Kidney (tissue), 14 donors: ENCODE data around the gene PHACTR3. TPM values are rescaled to one million over a fixed set of nuclear protein-coding genes. Genes with fewer than 3 reads are reported as not detected.

Source experiments
- DNase-seq, 5 donors: peaks; one replicate each; pipeline ENCODE4 v3.0.0-alpha.2; 2013 to 2020
- FAIRE-seq: peaks from 2 replicates; lab custom pipeline; 2012; peaks lifted over from hg19 to GRCh38; lab: Jason Lieb, UNC
- H3K27ac ChIP-seq, 2 donors: one replicate each; pipeline ENCODE4 v1.7.0; 2013; ENCODE audit warnings: low read depth in 2 of 2, low read length in 2 of 2, inconsistent platforms in 1 of 2
- H3K27me3 ChIP-seq: one replicate; pipeline ENCODE4 v1.7.1; 2013; ENCODE audit warnings: low read length, inconsistent platforms; ENCODE audit not compliant: control insufficient read depth, insufficient read depth
- H3K36me3 ChIP-seq, 3 donors: one replicate each; pipeline versions ENCODE4 v1.7.0 to v1.7.1; 2013; ENCODE audit warnings: low read length in 3 of 3, control low read depth in 1 of 3, inconsistent platforms in 1 of 3; ENCODE audit not compliant: insufficient read depth in 3 of 3, control insufficient read depth in 2 of 3
- H3K4me1 ChIP-seq, 3 donors: one replicate each; pipeline versions ENCODE4 v1.7.0 to v1.7.1; 2013; ENCODE audit warnings: low read length in 3 of 3, inconsistent platforms in 1 of 3, low read depth in 1 of 3; ENCODE audit not compliant: control insufficient read depth in 2 of 3, insufficient read depth in 2 of 3
- H3K4me3 ChIP-seq, 3 donors: one replicate each; pipeline versions ENCODE4 v1.7.0 to v1.8.1; 2013; ENCODE audit warnings: low read length in 3 of 3, control low read depth in 1 of 3, inconsistent platforms in 1 of 3
- H3K9ac ChIP-seq, 3 donors: one replicate each; pipeline versions ENCODE4 v1.7.0 to v1.7.1; 2013; ENCODE audit warnings: low read length in 3 of 3, control low read depth in 1 of 3, inconsistent platforms in 1 of 3
- H3K9me3 ChIP-seq, 3 donors: one replicate each; pipeline versions ENCODE4 v1.7.0 to v1.7.1; 2013; ENCODE audit warnings: low read length in 3 of 3, control low read depth in 1 of 3, inconsistent platforms in 1 of 3; ENCODE audit not compliant: control insufficient read depth in 2 of 3, insufficient read depth in 1 of 3
- CTCF ChIP-seq: IDR thresholded peaks from 3 replicates; pipeline ENCODE4 v1.5.1; 2012; ENCODE audit warnings: mild to moderate bottlenecking, moderate library complexity, borderline replicate concordance; ENCODE audit not compliant: insufficient read depth; ENCODE audit errors: extremely low read depth
- intact Hi-C: fragments of 100-400 bp; cut with DNase I; formaldehyde crosslinking; loops from one replicate; pipeline ENCODE4 v1.11.1; 2022
- polyA plus RNA-seq: library from polyadenylated mRNA; stranded (reverse); fragments of 350-450 nt; fragmentation: Illumina TruSeq; extraction: RNeasy Lipid Tissue Mini Kit (QIAGEN cat#74804); gene quantifications from one replicate; pipeline ENCODE4 v1.2.3, GENCODE V29; 2014; ENCODE audit warnings: low read depth, low replicate concordance; ENCODE audit not compliant: insufficient read depth
- total RNA-seq: library from RNA; stranded (reverse); fragmentation: NEBNext Ultra II Directional; extraction: Animal tissue kit (Norgen Biotek cat#: 25700); gene quantifications from one replicate; pipeline ENCODE4 v1.2.1, GENCODE V29; 2021
- donor health status: control.
- donor health status: control.
- donor health status: control.
- donor health status: control.
- donor health status: control.
- donor health status: DM: yes; HTN: yes; CAD: no.
- donor health status: Normal renal cell carcinoma (clear cell type).

Gene PHACTR3
- total and polyA plus RNA-seq, 2 donors from 2014 or later: 1.7 to 12.3 TPM

- FAIRE-seq (no peak), DNase-seq (no peak)
- TF ChIP-seq CTCF: no peak
- no peaks in the 10 kb centered on the region for H3K27me3 ChIP-seq
- H3K4me3 ChIP-seq: no peak overlapping the region
- intact Hi-C loops: no loop called here
- H3K9me3 ChIP-seq: peaks cover 0 to 4% (median 4%) of the 10 kb centered on the region in 3 donors
- H3K4me1 ChIP-seq: no peaks in the 10 kb centered on the region
- H3K27ac ChIP-seq: no peak overlapping the region
- H3K36me3 ChIP-seq: no peaks in the 10 kb centered on the region
- no peak overlapping the region for H3K9ac ChIP-seq
These were observed 20.1 kb downstream of the PHACTR3 start for GRCh38 chr20:59624401-59624800.

- FAIRE-seq (no peak), DNase-seq (no peak)
- H3K27me3 ChIP-seq: no peaks in the 10 kb centered on the region
- peaks cover 0 to 4% (median 4%) of the 10 kb centered on the region in 3 donors for H3K9me3 ChIP-seq
- H3K4me3 ChIP-seq: no peak overlapping the region
- H3K36me3 ChIP-seq: no peaks in the 10 kb centered on the region
- H3K9ac ChIP-seq: no peak overlapping the region
- no peaks in the 10 kb centered on the region for H3K4me1 ChIP-seq
- no peak for TF ChIP-seq CTCF
- H3K27ac ChIP-seq: no peak overlapping the region
- intact Hi-C loops: no loop called here
These were observed 21.0 kb downstream of the PHACTR3 start for GRCh38 chr20:59625214-59625922.

GRCh38 chr20:59627298-59627697, 23.0 kb downstream of the PHACTR3 start:
- H3K36me3 ChIP-seq: no peaks in the 10 kb centered on the region
- H3K27me3 ChIP-seq: no peaks in the 10 kb centered on the region
- no peak overlapping the region for H3K9ac ChIP-seq
- no peak overlapping the region for H3K27ac ChIP-seq
- H3K4me1 ChIP-seq: no peaks in the 10 kb centered on the region
- no peak overlapping the region for H3K4me3 ChIP-seq
- FAIRE-seq (no peak), DNase-seq (no peak)
- TF ChIP-seq CTCF: no peak
- H3K9me3 ChIP-seq: peaks cover 0 to 4% (median 4%) of the 10 kb centered on the region in 3 donors
- intact Hi-C loops: no loop called here
